ENCODE results near the gene CLEC11A. TPM values are rescaled to one million over a fixed set of nuclear protein-coding genes. Genes with fewer than 3 reads are reported as not detected.
"Not testable (repeated sequence)": the region's sequence is repeated elsewhere in the genome, so short reads cannot be mapped to it uniquely, and the experiment has no call there.

Gene CLEC11A
- total RNA-seq, 1 experiment from 2014 or later, result 139 TPM

DNA sequence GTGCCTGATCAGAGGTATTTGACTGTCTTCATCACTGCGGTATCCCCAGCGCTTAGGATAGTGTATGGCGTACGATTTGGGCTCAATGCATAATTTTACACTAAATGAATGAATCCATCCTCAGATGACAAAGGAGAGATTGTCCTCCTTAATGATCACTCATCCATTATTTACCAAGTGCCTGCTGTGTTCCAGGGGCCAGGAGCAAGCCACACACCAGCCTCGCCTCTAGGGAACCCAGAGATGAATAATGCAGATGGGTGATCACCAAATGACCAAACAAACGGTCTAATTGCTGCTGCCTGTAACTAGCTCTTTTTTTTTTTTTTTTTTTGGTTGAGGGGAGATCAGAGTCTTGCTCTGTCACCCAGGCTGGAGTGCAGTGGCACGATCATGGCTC is 41.2 kb downstream of the CLEC11A start:
- Histone ChIP-seq H3K27me3 (peaks cover 7% of the 10 kb centered on the region; the same call in 1 of the 2 replicates), H3K4me3 (no peak overlapping the region), H3K9me3 (no peaks in the 10 kb centered on the region), H3K36me3 (no peaks in the 10 kb centered on the region)
- no peak for DNase-seq

DNA sequence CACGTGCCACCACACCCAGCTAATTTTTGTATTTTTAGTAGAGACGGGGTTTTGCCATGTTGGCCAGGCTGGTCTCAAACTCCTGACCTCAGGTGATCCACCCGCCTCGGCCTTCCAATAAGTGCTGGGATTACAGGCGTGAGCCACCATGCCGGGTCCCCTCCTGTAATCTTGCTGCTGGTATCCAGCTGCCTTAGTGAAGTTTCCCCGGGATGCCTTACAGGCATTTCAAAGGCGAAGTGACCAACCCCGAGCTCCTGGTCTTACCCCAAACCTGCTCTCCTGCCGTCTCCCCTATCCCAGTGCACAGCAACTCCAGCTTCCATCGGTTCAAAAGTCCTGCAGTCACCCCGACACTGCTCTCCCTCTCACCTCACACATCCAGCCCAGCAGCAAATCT is 43.6 kb downstream of the CLEC11A start:
- not testable (repeated sequence) for H3K9me3 ChIP-seq, H3K27me3 ChIP-seq, DNase-seq, H3K36me3 ChIP-seq, H3K4me3 ChIP-seq

DNA sequence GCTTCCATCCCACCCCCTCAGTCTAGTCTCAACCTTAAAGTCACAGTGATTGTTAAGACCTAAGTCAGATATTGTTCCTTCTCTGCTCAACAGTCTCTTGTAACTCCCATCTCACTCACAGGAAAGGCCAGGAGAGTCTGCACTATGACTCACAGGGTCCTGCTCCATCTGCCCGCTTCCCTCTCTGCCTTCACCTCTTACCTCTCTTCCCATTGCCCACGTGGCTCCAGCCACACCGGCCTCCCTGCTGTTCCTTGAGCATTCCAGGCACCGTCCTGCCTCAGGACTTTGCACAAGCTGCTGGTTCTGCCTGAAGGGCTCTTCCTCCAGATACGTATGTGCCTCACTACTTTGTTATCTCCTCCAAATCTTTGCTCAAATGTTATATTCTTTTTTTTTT is 44.1 kb downstream of the CLEC11A start:
- DNase-seq, result not testable (repeated sequence)

DNA sequence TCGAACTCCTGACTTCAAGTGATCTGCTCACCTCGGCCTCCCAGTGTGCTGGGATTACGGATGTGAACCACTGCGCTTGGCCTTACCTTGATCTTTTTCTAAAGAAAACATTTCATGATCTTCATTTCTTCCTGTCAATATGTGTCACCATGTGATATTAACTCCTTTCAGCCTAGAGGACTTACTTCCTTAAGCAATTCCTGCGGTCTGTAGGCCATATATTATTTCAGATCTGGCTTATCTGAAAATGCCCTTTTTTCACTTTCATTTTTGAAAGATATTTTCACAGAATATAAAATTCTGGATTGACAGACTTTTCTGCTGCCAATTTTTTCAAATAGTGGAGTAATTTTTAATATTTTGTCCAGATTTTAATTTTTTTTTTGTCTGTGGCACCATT is 45.1 kb downstream of the CLEC11A start:
- Histone ChIP-seq H3K27me3 (0 out of 2 replicates have a peak, but pooled peaks cover 4% of the 10 kb centered on the region), H3K9me3 (0 out of 2 replicates have a peak, but pooled peaks cover 2% of the 10 kb centered on the region), H3K36me3 (no peaks in the 10 kb centered on the region), H3K4me3 (no peak overlapping the region)
- DNase-seq, result no peak

More for the DNA sequence above, 44.1 kb downstream of the CLEC11A start:
- H3K36me3 ChIP-seq, H3K4me3 ChIP-seq, H3K9me3 ChIP-seq, H3K27me3 ChIP-seq: not testable (repeated sequence)

DNA sequence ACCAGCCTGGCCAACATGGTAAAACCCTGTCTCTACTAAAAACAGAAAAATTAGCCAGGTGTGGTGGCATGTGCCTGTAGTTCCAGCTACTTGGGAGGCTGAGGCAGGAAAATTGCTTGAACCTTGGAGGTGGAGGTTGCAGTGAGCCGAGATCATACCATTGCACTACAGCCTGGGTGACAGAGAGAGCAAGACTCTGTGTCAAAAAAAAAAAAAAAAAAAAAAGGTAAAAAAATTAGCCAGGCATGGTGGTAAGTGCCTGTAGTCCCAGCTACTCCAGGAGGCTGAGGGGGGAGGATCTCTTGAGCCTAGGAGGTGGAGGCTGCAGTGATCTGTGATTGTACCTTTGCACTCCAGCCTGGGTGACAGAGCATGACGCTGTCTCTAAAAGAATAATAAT is 47.0 kb downstream of the CLEC11A start, which contains the start of gene GPR32:
Gene GPR32, plus strand, starts transcription at position 301 of the 400 bp plus-strand sequence. CDS start 137 bp downstream, outside the sequence.
- H3K4me3 ChIP-seq, H3K27me3 ChIP-seq, H3K9me3 ChIP-seq, H3K36me3 ChIP-seq, DNase-seq: not testable (repeated sequence)

DNA sequence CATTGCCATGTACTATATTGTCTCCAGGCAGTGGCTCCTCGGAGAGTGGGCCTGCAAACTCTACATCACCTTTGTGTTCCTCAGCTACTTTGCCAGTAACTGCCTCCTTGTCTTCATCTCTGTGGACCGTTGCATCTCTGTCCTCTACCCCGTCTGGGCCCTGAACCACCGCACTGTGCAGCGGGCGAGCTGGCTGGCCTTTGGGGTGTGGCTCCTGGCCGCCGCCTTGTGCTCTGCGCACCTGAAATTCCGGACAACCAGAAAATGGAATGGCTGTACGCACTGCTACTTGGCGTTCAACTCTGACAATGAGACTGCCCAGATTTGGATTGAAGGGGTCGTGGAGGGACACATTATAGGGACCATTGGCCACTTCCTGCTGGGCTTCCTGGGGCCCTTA is 47.7 kb downstream of the CLEC11A start:
- H3K9me3 ChIP-seq, result 0 out of 2 replicates have a peak, but pooled peaks cover 2% of the 10 kb centered on the region

DNA sequence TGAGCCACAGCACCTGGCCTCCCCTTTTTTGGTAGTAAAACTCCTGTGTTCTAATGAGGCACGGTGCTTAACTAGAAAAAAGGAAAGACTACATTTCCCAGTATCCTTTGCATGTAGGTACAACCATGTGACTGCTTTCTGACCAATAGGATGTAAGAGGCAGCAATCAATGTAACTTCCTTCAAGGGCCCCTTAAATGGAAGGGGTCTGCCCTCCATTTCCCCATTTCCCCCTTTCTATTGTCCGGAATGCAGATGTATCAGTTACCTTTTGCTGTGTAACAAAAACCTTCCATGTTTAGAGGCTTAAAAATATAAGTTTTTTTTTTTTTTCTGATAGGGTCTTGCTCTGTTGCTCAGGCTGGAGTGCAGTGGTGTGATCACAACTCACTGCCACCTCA is 49.3 kb downstream of the CLEC11A start:
- no peaks in the 10 kb centered on the region for H3K36me3 ChIP-seq
- H3K4me3 ChIP-seq, result no peak overlapping the region
- no peak for DNase-seq
- peaks cover 9% of the 10 kb centered on the region for H3K9me3 ChIP-seq
- peaks cover 13% of the 10 kb centered on the region for H3K27me3 ChIP-seq

More for the DNA sequence above, 47.7 kb downstream of the CLEC11A start:
- DNase-seq, result no peak
- H3K27me3 ChIP-seq, result 0 out of 2 replicates have a peak, but pooled peaks cover 7% of the 10 kb centered on the region
- no peaks in the 10 kb centered on the region for H3K36me3 ChIP-seq
- no peak overlapping the region for H3K4me3 ChIP-seq

DNA sequence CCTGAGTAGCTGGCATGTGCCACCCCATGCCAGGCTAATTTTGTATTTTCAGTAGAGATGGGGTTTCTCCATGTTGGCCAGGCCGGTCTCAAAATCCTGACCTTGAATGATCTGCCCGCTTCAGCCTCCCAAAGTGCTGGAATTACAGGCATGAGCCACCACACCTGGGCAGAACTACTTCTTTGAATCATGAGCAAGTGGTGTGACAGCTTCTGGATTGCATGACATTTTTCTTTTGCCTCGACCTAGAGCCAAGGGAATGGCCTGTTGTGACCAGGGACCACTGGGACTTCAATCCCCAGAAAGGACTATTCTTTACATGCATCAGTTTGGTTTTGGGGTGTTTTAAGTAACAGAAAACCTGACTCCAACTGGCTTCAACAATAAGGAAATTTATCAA is 49.7 kb downstream of the CLEC11A start:
- not testable (repeated sequence) for H3K36me3 ChIP-seq, DNase-seq, H3K4me3 ChIP-seq, H3K9me3 ChIP-seq
- H3K27me3 ChIP-seq, result peaks cover 18% of the 10 kb centered on the region

DNA sequence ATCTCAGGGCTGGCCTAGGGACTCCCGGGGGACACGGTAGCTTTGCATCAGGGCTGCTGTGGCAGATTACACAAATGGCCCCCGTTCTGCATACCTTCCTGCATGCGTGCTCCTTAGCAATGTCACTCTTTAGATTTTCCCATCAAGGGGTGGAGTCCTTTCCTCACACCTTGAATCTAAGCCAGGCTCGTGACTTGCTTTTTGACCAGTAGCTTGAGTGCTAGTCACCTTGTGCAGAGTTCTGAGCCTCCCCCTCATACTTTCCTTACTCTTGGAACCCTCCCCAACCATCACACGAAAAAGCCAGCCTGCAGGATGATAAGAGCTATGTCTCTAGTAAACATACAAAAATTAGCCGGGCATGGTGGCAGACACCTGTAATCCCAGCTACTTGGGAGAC is 50.3 kb downstream of the CLEC11A start:
- H3K4me3 ChIP-seq, DNase-seq, H3K36me3 ChIP-seq, H3K9me3 ChIP-seq: not testable (repeated sequence)
- peaks cover 23% of the 10 kb centered on the region for H3K27me3 ChIP-seq

Other genes starting within 250 kb of the CLEC11A start
- 98.5 and 127 TPM in 2 replicates for gene EMC10, start 246.9 kb upstream of the CLEC11A start, total RNA-seq (2014; rRNA removed; shearing (Covaris generic); ENCODE audit: low replicate concordance)
- gene GARIN5A, start 246.5 kb upstream of the CLEC11A start, total RNA-seq (2014; rRNA removed; shearing (Covaris generic); ENCODE audit: low replicate concordance), result 1.2 TPM in 1 of 2 replicates, not detected in the other
- gene JOSD2, start 212.2 kb upstream of the CLEC11A start, total RNA-seq (2014; rRNA removed; shearing (Covaris generic); ENCODE audit: low replicate concordance), result 92.8 and 140 TPM in 2 replicates
- gene ASPDH, start 209.5 kb upstream of the CLEC11A start, total RNA-seq (2014; rRNA removed; shearing (Covaris generic); ENCODE audit: low replicate concordance), result not detected in 2 replicates
- 1.1 and 1.7 TPM in 2 replicates for gene LRRC4B, start 154.9 kb upstream of the CLEC11A start, total RNA-seq (2014; rRNA removed; shearing (Covaris generic); ENCODE audit: low replicate concordance)
- not detected in 2 replicates for gene SYT3, start 83.5 kb upstream of the CLEC11A start, total RNA-seq (2014; rRNA removed; shearing (Covaris generic); ENCODE audit: low replicate concordance)
- 0.33 TPM in 1 of 2 replicates, not detected in the other for gene C19orf81, start 73.9 kb upstream of the CLEC11A start, total RNA-seq (2014; rRNA removed; shearing (Covaris generic); ENCODE audit: low replicate concordance)
- 3.1 and 3.6 TPM in 2 replicates for gene SHANK1, start 3.6 kb upstream of the CLEC11A start, total RNA-seq (2014; rRNA removed; shearing (Covaris generic); ENCODE audit: low replicate concordance)
- not detected in 2 replicates for gene GPR32, start 47.1 kb downstream of the CLEC11A start, total RNA-seq (2014; rRNA removed; shearing (Covaris generic); ENCODE audit: low replicate concordance)
- not detected in 2 replicates for gene ACP4, start 67.1 kb downstream of the CLEC11A start, total RNA-seq (2014; rRNA removed; shearing (Covaris generic); ENCODE audit: low replicate concordance)
- gene KLK1, start 100.4 kb downstream of the CLEC11A start, total RNA-seq (2014; rRNA removed; shearing (Covaris generic); ENCODE audit: low replicate concordance), result not detected in 2 replicates
- not detected in 2 replicates for gene KLK15, start 110.2 kb downstream of the CLEC11A start, total RNA-seq (2014; rRNA removed; shearing (Covaris generic); ENCODE audit: low replicate concordance)
- gene KLK3, start 131.6 kb downstream of the CLEC11A start, total RNA-seq (2014; rRNA removed; shearing (Covaris generic); ENCODE audit: low replicate concordance), result not detected in 2 replicates
- gene KLK2, start 150.1 kb downstream of the CLEC11A start, total RNA-seq (2014; rRNA removed; shearing (Covaris generic); ENCODE audit: low replicate concordance), result not detected in 2 replicates
- gene KLK4, start 188.0 kb downstream of the CLEC11A start, total RNA-seq (2014; rRNA removed; shearing (Covaris generic); ENCODE audit: low replicate concordance), result not detected in 2 replicates
- 278 and 454 TPM in 2 replicates for gene KLK5, start 229.7 kb downstream of the CLEC11A start, total RNA-seq (2014; rRNA removed; shearing (Covaris generic); ENCODE audit: low replicate concordance)
- 4.8 and 8.5 TPM in 2 replicates for gene KLK6, start 246.2 kb downstream of the CLEC11A start, total RNA-seq (2014; rRNA removed; shearing (Covaris generic); ENCODE audit: low replicate concordance)